ENCODE data around the gene LRRC3B.

DNA sequence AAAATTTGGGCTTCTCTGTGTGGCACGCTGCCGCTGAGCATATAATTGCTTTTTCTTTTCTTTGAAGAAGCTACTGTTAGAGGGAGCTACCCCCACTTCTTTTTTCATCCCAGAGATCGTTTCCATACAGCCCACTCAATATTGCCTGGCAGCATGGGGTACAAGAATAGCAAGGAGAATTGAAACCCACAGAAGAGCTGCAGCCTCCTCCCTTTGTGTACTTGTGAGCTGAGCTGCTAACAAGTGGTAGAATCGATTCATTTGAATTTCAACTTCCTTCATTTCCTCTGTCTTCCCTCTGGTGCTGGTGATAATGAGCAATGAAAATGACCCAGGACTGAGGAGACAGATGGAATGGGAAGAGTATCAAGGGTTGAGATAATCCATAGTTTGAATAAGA, 64.9 kb downstream of the LRRC3B start:
- TF ChIP-seq, protein P1, sequence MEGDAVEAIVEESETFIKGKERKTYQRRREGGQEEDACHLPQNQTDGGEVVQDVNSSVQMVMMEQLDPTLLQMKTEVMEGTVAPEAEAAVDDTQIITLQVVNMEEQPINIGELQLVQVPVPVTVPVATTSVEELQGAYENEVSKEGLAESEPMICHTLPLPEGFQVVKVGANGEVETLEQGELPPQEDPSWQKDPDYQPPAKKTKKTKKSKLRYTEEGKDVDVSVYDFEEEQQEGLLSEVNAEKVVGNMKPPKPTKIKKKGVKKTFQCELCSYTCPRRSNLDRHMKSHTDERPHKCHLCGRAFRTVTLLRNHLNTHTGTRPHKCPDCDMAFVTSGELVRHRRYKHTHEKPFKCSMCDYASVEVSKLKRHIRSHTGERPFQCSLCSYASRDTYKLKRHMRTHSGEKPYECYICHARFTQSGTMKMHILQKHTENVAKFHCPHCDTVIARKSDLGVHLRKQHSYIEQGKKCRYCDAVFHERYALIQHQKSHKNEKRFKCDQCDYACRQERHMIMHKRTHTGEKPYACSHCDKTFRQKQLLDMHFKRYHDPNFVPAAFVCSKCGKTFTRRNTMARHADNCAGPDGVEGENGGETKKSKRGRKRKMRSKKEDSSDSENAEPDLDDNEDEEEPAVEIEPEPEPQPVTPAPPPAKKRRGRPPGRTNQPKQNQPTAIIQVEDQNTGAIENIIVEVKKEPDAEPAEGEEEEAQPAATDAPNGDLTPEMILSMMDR (tag by site-specific recombination; IDR thresholded peaks at IDR 0.05) = no peak
- TF ChIP-seq, protein P2, sequence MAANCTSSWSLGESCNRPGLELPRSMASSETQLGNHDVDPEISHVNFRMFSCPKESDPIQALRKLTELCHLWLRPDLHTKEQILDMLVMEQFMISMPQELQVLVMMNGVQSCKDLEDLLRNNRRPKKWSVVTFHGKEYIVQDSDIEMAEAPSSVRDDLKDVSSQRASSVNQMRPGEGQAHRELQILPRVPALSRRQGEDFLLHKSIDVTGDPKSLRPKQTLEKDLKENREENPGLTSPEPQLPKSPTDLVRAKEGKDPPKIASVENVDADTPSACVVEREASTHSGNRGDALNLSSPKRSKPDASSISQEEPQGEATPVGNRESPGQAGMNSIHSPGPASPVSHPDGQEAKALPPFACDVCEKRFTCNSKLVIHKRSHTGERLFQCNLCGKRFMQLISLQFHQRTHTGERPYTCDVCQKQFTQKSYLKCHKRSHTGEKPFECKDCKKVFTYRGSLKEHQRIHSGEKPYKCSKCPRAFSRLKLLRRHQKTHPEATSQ (tag by site-specific recombination; IDR thresholded peaks at IDR 0.05) = no peak
- TF ChIP-seq SALL2 (tag by site-specific recombination; IDR thresholded peaks at IDR 0.05; ENCODE audit: borderline replicate concordance) (no peak), ZNF175 (tag by site-specific recombination; IDR thresholded peaks at IDR 0.05) (no peak)

Data from HEK293 (cell line).